GM19324 (cell line): ENCODE results near the gene NDUFC2.
"Not testable (repeated sequence)": the region's sequence is repeated elsewhere in the genome, so short reads cannot be mapped to it uniquely, and the experiment has no call there.

Experiments
- ATAC-seq: cut with Tn5 transposase; IDR thresholded peaks from one replicate; pipeline ENCODE4 v1.9.1; 2021; ENCODE audit warnings: mild to moderate bottlenecking, moderate library complexity; ENCODE audit not compliant: unreplicated experiment, low FRiP score

NDUFC2 gene

GRCh38 chr11:78079232-78080083 is at the start of gene NDUFC2:
TSS of gene NDUFC2 (minus strand) at chr11:78079862. CDS start at chr11:78079744, 118 bp downstream.
- ATAC-seq: peak; percentile 74

- no peak for ATAC-seq
Measured at GRCh38 chr11:78127403-78127802, 47.7 kb upstream of the NDUFC2 start.

- no peak for ATAC-seq
Measured at GRCh38 chr11:78112582-78113275, 33.1 kb upstream of the NDUFC2 start.

GRCh38 chr11:78111298-78111697 is 31.6 kb upstream of the NDUFC2 start:
- ATAC-seq: no peak

- ATAC-seq: no peak
Measured at GRCh38 chr11:78110830-78111229, 31.2 kb upstream of the NDUFC2 start.

GRCh38 chr11:78110351-78110750 is 30.7 kb upstream of the NDUFC2 start:
- ATAC-seq: no peak

GRCh38 chr11:78109081-78110015 is 29.7 kb upstream of the NDUFC2 start:
- no peak for ATAC-seq

- no peak for ATAC-seq
Measured at GRCh38 chr11:78100676-78101472, 21.2 kb upstream of the NDUFC2 start.

GRCh38 chr11:78100261-78100660 is 20.6 kb upstream of the NDUFC2 start:
- no peak for ATAC-seq

GRCh38 chr11:78099666-78100065 is 20.0 kb upstream of the NDUFC2 start:
- ATAC-seq: no peak

- no peak for ATAC-seq
Measured at GRCh38 chr11:78097666-78098385, 18.2 kb upstream of the NDUFC2 start.

- ATAC-seq: no peak
Measured at GRCh38 chr11:78094250-78094649, 14.6 kb upstream of the NDUFC2 start.

GRCh38 chr11:78086521-78087074 is 6.9 kb upstream of the NDUFC2 start:
- ATAC-seq: not testable (repeated sequence)

- no peak for ATAC-seq
Measured at GRCh38 chr11:78085972-78086371, 6.3 kb upstream of the NDUFC2 start.

- ATAC-seq: not testable (repeated sequence)
Measured at GRCh38 chr11:78084506-78084905, 4.8 kb upstream of the NDUFC2 start.

- no peak for ATAC-seq
Measured at GRCh38 chr11:78083021-78083420, 3.4 kb upstream of the NDUFC2 start.

- ATAC-seq: no peak
Measured at GRCh38 chr11:78082146-78082545, 2.5 kb upstream of the NDUFC2 start.

GRCh38 chr11:78081583-78081982 is 1.9 kb upstream of the NDUFC2 start:
- ATAC-seq: no peak
